GM18505 (cell line): ENCODE measurements around the gene ARHGAP42.

Source experiments
- ATAC-seq: cut with Tn5 transposase; IDR thresholded peaks from one replicate; pipeline ENCODE4 v1.9.1; 2021; ENCODE audit not compliant: unreplicated experiment
- POLR2A ChIP-seq: IDR thresholded peaks from 4 replicates; pipeline ENCODE4 v1.6.1; 2011; ENCODE audit warnings: borderline replicate concordance; ENCODE audit not compliant: insufficient read depth, insufficient read length; ENCODE audit errors: extremely low read depth

ARHGAP42 gene

GRCh38 chr11:100930185-100930778, 243.2 kb downstream of the ARHGAP42 start:
- ATAC-seq: no peak
- TF ChIP-seq POLR2A: no peak

DNA sequence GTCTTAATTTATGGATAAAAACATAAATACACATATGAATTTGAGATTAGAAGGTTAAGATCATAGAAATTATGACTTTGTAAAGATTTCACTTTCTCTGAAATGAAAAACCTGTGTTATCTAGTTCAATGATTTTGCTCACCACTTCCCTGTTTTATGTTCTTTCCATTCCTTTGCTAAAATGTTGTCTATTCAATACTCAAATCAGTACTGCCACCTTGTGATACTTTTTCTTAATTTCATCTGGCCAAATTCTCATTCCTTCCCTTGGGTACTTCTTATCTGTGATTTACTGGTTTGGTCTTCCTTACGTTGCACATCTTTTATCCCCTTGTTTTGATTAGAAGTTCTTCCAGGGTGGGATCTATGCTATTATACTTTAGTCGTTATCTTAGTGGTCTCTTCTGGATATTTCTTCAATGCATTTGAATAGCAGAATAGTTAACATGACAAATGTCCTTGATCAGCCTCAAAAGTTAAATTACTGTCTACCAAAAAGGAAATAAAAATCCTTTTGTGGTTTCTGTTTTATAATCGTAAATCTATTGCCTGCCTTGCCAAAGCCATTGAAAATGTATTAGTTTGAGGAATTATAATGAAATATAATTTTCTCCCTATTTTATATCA, 245.5 kb downstream of the ARHGAP42 start:
- ATAC-seq: peak; percentile 78
- no peak for TF ChIP-seq POLR2A

GRCh38 chr11:100936781-100937180, 249.7 kb downstream of the ARHGAP42 start:
- no peak for ATAC-seq
- no peak for TF ChIP-seq POLR2A

DNA sequence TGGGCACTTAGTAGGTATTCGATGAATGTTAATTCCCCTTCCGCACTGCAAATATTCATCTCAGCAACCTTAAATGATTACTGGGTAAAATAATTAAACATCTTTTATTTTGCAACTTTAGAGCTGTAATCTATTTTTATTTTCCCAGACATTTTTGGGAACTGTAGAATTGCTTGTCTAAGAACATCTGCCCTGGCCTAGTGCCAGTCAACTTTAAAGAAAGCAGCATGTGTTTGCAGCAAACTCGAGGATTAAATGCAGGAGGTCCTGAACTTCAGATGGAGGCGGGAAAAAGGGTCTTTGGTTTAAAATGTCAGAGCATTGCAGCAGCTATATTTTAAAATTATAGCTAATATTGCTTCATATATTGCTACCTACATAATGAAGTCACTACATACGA, 252.5 kb downstream of the ARHGAP42 start:
- no peak for TF ChIP-seq POLR2A
- no peak for ATAC-seq

- TF ChIP-seq POLR2A: no peak
- no peak for ATAC-seq
Observed at GRCh38 chr11:100940111-100940510, 253.0 kb downstream of the ARHGAP42 start.

DNA sequence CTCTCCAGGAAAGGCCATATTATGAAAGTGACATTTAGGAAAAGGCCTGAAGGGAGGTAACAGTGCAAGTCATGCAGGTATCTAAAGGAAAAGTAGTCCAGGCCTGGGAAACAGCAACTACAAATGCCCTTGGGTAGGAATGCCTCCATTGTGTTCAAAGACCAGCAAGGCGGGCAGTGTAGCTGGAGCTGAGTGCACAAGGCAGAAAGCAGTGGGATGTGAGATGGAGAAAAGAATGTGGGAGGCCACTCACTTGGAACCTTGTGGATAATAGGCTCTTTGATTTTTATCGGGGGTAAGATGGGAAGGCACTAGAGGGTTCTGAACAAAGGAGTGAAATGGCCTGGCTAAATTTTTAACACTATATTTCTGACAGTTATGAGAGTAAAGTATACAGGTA, 253.9 kb downstream of the ARHGAP42 start:
- TF ChIP-seq POLR2A: no peak

GRCh38 chr11:100942016-100942415, 254.9 kb downstream of the ARHGAP42 start:
- no peak for ATAC-seq
- TF ChIP-seq POLR2A: no peak

More for the DNA sequence above, 253.9 kb downstream of the ARHGAP42 start:
- no peak for ATAC-seq

GRCh38 chr11:100948936-100949335, 261.8 kb downstream of the ARHGAP42 start:
- TF ChIP-seq POLR2A: no peak
- no peak for ATAC-seq

DNA sequence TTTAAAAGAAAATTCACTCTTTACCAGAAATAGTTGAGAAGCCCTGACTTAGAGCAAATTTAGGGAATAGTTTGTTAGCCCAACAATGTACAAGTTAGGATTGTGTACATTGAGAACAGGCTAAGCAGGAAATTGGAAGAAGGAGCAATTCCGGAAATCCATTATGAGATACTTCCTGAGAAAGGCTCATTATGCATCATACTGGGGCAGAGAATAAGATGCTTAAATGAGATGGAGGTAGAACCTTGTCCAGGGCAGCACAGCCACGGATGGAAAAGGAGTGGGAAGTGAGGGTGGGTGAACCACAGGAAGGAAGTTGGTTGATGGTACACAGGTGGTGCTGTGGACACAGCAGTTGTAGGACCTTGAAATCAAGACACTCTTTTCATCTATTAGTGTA, 262.4 kb downstream of the ARHGAP42 start:
- TF ChIP-seq POLR2A: no peak
- ATAC-seq: no peak

- no peak for TF ChIP-seq POLR2A
- ATAC-seq: no peak
Observed at GRCh38 chr11:100955318-100955717, 268.2 kb downstream of the ARHGAP42 start.

GRCh38 chr11:100956351-100956750, 269.3 kb downstream of the ARHGAP42 start:
- TF ChIP-seq POLR2A: no peak
- no peak for ATAC-seq

DNA sequence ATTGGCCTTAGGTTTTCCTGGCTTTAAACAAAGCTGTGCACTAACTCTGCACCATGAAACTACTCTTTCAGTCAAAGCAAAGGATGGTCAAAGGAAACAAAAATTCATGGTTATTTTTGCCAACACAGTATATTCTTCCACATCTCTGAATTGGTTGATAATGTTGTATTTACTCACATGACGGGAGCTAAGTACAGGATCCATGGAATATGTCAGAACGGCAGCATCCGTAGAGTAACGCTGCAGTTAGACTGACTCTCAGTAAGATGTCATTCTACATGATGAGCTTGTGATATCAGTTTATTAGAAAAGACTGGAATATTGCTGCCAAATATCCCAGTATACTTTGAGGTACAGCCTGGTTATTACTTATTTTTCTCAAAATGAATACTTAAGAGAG, 270.4 kb downstream of the ARHGAP42 start:
- no peak for TF ChIP-seq POLR2A
- ATAC-seq: no peak

GRCh38 chr11:100961633-100962032, 274.5 kb downstream of the ARHGAP42 start:
- TF ChIP-seq POLR2A: no peak
- no peak for ATAC-seq

GRCh38 chr11:100963375-100963774, 276.3 kb downstream of the ARHGAP42 start:
- no peak for ATAC-seq
- TF ChIP-seq POLR2A: no peak

DNA sequence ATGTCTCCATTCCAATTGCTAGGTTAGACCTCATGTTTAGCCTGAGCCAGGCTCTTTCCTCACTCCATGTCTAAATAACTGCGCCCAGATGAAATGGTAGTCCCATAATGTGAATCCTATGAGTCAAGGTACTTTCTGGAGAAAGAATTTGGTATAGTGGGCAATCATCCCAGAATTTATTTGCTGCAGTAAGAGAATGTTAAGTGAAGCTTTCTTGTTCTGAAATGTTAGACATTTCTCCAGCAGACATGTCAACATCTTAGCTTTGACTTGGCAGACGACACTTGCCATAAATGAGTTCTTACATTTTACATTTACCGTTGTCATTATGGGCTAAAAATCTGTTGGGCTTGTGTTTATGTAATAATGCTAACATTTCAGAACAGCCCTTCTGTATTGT, 277.3 kb downstream of the ARHGAP42 start:
- TF ChIP-seq POLR2A: no peak
- no peak for ATAC-seq

GRCh38 chr11:100965346-100965745, 278.3 kb downstream of the ARHGAP42 start:
- TF ChIP-seq POLR2A: no peak
- ATAC-seq: no peak

DNA sequence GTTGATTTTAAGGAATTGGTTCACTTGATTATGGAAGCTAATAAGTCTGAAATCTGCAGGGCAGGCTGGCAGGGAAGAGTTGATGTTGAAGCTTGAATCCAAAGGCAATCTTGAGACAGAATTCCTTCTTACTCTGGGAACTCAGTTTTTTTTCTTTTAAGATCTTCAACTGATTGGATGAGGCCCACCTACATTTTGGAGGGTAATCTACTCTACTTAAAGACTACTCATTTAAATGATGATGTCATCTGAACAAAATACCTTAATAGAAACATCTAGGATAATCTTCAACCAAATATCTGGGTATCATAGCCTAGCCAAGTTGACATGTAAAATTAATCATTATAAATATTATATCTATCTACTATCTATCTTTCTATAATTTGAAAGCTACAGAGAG, 279.3 kb downstream of the ARHGAP42 start:
- no peak for TF ChIP-seq POLR2A

More for the DNA sequence above, 279.3 kb downstream of the ARHGAP42 start:
- ATAC-seq: no peak
